GM12891 (cell line): ENCODE measurements around the gene INPP4A.

Experiments used
- DNase-seq: peaks from one replicate; pipeline ENCODE4 v3.0.0; 2011; ENCODE audit warnings: low spot score; ENCODE audit not compliant: insufficient read length
- FAIRE-seq: peaks from 2 replicates; lab custom pipeline; 2011; peaks lifted over from hg19 to GRCh38; lab: Jason Lieb, UNC
- PAX5 ChIP-seq: IDR thresholded peaks from 2 replicates; pipeline ENCODE4 v1.6.1; 2011; ENCODE audit warnings: low read length, moderate library complexity, mild to moderate bottlenecking; ENCODE audit not compliant: insufficient read depth, severe bottlenecking
- POLR2A ChIP-seq: IDR thresholded peaks from 2 replicates; pipeline ENCODE4 v1.6.1; 2011; ENCODE audit warnings: low read depth, low read length, control low read depth
- POLR2AphosphoS5 ChIP-seq: IDR thresholded peaks from 2 replicates; pipeline ENCODE4 v1.6.1; 2011; ENCODE audit warnings: low read depth, low read length, control low read depth
- POU2F2 ChIP-seq: IDR thresholded peaks from 2 replicates; pipeline ENCODE4 v1.6.1; 2011; ENCODE audit warnings: low read depth, mild to moderate bottlenecking, control low read depth, low read length, moderate library complexity
- SPI1 ChIP-seq: IDR thresholded peaks from 2 replicates; pipeline ENCODE4 v1.6.1; 2011; ENCODE audit warnings: low read depth, low read length, control low read depth
- TAF1 ChIP-seq: IDR thresholded peaks from 2 replicates; pipeline ENCODE4 v1.6.1; 2011; ENCODE audit warnings: low read depth, low read length, control low read depth

INPP4A gene

GRCh38 chr2:98545591-98545990 is 100.9 kb downstream of the INPP4A start:
- no peak for FAIRE-seq
- TF ChIP-seq POU2F2, result no peak
- DNase-seq, result no peak

- no peak for TF ChIP-seq PAX5
- no peak for TF ChIP-seq POLR2A
- TF ChIP-seq TAF1, result no peak
- TF ChIP-seq POU2F2, result no peak
- FAIRE-seq (no peak), DNase-seq (no peak)
Measured at GRCh38 chr2:98546186-98546585, 101.5 kb downstream of the INPP4A start.

- peak; percentile 84 for FAIRE-seq
Measured at GRCh38 chr2:98547092-98547790, 102.6 kb downstream of the INPP4A start.

GRCh38 chr2:98548920-98549818 is 104.5 kb downstream of the INPP4A start:
- FAIRE-seq (peak; percentile 78), DNase-seq (no peak)
- no peak for TF ChIP-seq POLR2AphosphoS5
- no peak for TF ChIP-seq POU2F2
- peak; percentile 60 for TF ChIP-seq SPI1

More at GRCh38 chr2:98547092-98547790, 102.6 kb downstream of the INPP4A start:
- no peak for TF ChIP-seq PAX5
- peak; percentile 50 for TF ChIP-seq SPI1
- DNase-seq, result no peak

GRCh38 chr2:98550165-98550564 is 105.5 kb downstream of the INPP4A start:
- no peak for FAIRE-seq
- no peak for TF ChIP-seq TAF1
- no peak for TF ChIP-seq POLR2A
- no peak for TF ChIP-seq POU2F2
- TF ChIP-seq PAX5, result no peak
- no peak for TF ChIP-seq SPI1
- no peak for TF ChIP-seq POLR2AphosphoS5
- DNase-seq, result no peak

GRCh38 chr2:98551316-98551715 is 106.7 kb downstream of the INPP4A start:
- no peak for TF ChIP-seq POLR2AphosphoS5
- no peak for TF ChIP-seq TAF1
- no peak for TF ChIP-seq PAX5
- FAIRE-seq (peak; percentile 70), DNase-seq (no peak)

GRCh38 chr2:98552499-98553179 is 108.0 kb downstream of the INPP4A start:
- no peak for DNase-seq
- TF ChIP-seq TAF1, result no peak
- no peak for TF ChIP-seq POLR2A
- TF ChIP-seq POLR2AphosphoS5, result no peak
- no peak for TF ChIP-seq PAX5
- no peak for TF ChIP-seq SPI1
- no peak for TF ChIP-seq POU2F2
- FAIRE-seq, result peak; percentile 35

GRCh38 chr2:98554116-98554861 is 109.6 kb downstream of the INPP4A start:
- no peak for TF ChIP-seq PAX5
- no peak for TF ChIP-seq POU2F2
- TF ChIP-seq POLR2AphosphoS5, result no peak
- TF ChIP-seq TAF1, result no peak
- TF ChIP-seq SPI1, result no peak
- no peak for TF ChIP-seq POLR2A
- DNase-seq (no peak), FAIRE-seq (peak; percentile 90)

GRCh38 chr2:98555696-98556095 is 111.0 kb downstream of the INPP4A start:
- FAIRE-seq (peak; percentile 5), DNase-seq (no peak)
- no peak for TF ChIP-seq SPI1
- no peak for TF ChIP-seq POLR2A
- no peak for TF ChIP-seq POU2F2
- TF ChIP-seq TAF1, result no peak
- TF ChIP-seq POLR2AphosphoS5, result no peak
- no peak for TF ChIP-seq PAX5
